GM18499 (cell line): ENCODE results near the gene LRRK1.

ENCODE experiments used
- ATAC-seq: cut with Tn5 transposase; IDR thresholded peaks from one replicate; pipeline ENCODE4 v1.9.1; 2021; ENCODE audit warnings: moderate number of reproducible peaks; ENCODE audit not compliant: insufficient read depth, unreplicated experiment

The LRRK1 gene

DNA sequence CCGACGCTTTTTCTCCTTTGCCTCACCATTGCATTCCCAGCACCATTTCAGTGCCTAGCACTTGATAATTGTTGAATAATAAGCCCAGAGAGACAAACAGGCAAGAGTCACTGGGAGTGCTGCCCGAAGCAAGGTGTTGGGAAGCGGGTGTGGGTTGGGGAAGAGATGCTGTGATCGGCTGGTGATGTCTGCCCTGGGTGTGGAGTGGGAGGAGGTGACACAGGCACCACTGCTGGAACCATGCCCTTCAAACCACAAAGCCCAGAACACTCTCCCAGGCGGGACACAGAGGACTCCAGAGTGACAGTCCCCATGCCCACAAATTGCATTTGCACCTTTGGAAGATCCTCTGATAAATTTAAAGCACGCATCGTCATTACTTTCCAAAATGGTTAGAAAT is 184.4 kb downstream of the LRRK1 start:
- no peak for ATAC-seq

GRCh38 chr15:101104141-101104540 is 185.0 kb downstream of the LRRK1 start:
- no peak for ATAC-seq

DNA sequence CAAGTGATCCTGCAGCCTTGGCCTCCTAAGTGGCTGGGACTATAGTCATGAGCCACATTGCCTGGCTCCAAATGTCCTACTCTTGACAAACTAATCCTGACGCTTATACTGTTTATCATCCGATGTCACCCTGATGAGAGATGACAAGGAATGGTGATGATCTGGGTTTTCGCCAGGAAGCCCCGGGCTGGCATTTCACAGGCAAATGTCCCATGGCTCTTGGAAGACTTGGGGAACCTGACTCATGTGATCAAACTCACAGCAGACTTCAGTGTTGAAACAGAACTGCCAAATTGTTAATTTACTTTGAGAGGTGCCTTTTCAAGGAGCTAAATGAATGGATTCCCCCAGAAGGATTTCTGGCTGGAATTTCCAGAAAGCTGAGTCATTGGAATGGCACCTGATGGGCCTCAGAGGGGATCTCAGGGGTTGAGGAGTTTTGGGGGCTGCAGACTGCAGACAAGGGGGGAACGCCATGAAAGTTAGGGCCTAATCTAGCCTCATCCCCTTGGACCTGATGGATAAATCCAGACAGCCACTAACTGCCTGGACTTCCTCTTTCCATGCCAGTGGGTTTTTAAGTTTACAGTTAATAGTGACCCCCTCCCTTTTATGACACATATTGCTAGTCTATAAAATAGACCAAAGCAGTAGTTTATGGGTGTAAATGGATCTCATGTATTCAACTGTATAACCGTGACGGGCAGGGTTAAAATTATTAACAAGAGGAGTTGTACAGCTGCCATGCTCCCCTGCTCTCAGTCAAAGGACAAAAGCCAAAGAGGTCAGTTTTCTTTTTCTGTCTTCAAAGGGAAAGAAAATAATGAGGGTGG is 186.1 kb downstream of the LRRK1 start:
- no peak for ATAC-seq

- ATAC-seq: no peak
Measured at GRCh38 chr15:101107101-101107500, 187.9 kb downstream of the LRRK1 start.

DNA sequence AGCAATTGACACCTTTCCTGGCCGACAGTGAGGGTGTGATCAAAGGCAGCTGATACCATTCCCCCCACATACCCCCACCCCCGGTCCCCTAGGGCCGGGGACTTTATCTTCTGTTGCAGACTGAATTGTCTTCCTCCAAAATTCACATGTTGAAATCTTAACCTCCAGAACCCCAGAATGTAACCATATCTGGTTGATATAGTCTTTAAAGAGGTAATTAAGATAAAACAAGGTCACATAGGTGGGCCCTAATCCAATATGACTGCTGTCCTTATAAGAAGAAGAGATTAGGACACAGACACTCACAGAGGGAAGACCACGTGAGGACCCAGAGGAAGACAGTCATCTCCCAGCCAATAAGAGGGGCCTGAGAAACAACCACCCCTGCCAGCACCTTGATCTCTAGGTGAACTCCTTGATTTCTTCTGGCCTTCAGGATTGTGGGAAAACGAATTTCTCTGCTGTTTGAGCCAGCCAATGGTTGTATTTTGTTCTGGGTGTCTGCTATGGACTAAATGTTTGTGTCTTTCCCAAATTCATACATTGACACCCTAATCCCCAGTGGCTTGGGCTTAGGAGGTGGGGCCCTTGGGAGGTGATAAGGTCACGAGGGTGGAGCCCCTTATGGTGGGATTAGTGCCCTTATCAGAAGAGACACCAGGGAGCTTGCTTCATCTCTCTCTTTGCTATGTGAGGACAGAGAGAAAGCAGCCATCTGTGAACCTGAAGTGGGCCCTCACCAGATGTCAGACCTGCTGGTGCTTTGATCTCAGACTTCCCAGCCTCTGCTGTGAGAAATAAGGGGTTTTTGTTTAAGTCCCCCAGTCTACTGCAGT is 188.7 kb downstream of the LRRK1 start:
- ATAC-seq: no peak

DNA sequence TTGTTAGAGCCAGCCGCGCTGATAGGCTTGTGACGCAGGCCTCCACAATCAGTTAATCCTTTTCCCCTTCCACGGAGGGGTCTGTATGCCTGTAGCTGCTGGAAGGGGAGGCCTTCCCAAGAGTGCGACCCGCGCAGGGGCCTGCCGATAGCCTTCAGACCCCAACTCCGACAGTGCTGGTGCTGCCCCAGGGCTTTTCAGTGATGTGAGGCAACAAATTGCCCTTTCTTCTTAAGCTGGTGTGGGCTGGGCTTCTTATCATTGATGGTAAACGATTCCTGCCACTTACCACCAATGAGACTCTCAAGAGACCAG is 189.3 kb downstream of the LRRK1 start:
- ATAC-seq: no peak

DNA sequence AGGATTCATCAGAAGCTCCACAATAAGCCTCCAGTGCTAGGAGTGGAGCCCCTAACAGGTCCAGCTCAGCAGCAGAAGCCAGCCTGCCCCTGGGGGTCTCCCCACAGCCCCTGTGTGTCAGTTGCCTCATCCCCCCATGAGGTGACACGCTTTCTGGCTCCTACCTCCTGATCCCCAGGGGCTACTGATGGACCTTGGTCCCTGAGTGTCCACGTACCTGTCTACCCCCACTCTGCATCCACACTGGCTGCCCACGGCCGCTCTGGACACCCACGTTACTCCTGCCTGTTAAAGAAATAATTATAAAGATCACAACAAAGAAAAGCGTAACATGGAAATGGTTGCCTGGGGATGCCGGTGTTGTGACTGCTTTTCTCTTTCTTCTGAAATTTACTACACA is 189.6 kb downstream of the LRRK1 start:
- ATAC-seq: no peak

DNA sequence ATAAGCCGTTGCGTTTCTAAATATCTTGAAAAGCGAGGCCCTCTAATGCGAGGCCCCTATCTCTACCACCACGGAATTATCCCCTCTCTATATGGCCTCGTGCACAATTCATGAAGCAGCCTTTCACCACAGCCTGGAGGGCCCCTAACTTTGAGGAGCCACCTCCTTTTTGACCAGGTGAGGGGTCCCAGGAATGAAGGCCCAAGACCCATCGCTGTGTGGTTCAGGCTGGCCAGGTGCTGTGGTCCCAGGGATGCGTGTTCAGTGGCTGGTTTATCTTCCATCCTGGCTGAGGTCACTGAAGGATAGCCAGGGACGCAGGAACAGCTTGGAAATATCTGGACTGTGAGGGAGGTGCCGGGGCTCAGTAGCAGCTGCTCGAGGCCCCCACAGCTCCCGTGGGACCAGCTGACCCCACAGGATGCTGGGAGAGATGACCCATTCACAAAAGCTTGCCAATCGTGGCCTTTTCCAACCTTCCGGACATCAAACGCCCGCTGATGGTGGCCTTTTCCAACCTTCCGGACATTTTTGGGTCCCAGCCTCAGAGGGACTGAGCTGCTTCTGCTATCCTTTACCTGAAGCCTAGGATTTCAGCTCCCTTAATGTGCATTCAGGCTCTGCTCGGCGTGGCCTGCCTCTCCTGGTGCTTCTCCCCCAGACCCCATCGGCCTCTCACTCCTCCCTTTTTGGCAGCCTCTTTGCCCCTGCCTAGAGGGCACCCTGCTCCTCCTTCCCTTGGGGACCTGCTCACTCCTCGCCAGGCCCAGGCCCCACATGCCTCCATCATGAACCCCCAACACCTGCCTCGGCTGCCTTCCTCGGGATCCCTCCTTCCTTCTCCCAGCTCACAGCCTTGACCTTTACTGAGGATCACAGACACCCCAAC is 191.8 kb downstream of the LRRK1 start:
- no peak for ATAC-seq

- ATAC-seq: no peak
Measured at GRCh38 chr15:101111570-101112262, 192.6 kb downstream of the LRRK1 start.

DNA sequence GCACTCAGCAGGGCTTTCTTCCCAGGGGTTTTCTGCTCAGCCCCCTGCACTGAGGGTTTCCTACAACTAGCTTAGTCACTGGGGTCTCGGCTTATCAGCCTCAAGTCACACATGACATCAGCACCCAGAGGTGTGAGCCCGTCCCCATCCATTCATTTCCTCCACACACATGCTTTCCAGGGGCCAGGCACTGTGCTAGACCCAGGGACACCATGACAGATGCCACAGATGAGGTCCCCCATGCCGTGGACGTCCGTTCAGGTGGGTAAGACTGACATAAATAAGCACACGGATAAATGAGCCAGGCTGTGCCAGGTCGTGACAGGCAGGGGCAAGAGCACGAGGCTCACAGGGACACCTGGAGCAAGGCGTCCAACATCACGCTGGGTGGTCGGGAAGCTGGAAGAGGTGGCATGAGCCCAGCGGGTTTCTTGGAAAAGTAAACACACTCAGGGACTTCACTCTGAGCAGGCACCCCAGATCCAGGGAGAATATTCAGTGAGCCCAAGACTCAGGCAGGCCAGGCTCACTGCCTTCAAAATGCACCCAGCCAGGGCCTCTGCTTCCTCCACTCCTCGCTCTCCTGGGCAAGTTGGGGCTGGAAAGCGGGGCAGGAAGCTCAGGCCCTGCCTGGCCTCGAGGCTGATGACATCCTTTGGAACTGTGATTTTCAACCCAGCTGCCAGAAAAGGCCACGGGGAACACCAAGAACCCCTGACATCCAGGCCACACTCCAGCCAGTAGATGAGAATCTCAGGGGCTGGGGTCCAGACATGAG is 193.4 kb downstream of the LRRK1 start:
- ATAC-seq: no peak

DNA sequence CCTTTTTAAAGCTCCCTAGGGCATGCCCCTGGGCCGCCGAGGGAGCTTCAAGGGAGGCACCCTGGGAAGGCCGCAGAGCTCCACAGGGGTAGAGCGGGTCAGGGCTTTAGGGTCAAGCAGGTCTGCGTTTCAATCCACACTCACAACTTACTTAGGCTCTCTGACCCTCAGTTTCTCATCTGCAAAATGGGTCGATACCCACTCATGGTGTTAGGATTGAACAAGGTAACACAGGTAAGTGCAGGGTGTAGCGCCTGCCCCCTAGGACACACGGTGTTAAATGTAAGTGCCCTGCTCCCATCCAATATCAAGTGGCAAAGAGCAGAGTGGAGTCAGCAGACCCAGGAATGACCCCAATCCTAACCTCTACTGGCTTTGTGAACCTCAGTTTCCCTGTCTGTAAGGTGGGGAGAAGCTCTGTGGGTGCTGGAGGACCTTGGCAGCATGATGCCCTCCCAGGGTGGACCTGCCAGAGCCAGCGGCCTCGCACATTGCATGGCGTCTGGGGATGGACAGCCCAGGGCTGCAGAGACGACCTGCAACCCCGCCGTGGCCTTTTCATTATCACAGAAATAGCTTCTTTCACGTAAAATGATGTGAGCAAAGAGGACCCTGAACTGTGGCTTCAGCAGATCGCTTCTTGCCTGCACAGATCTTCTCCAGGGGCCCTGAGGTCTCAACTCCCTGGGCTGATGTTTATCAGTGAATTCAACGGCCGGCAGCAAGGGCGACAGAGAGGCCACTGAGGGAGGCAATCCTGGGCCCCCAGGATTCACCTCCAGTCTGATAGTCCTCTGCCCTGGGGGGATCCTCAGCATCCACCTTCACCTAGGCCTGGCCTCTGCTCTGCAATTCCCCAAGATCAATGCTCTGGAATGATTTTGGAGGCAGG is 194.2 kb downstream of the LRRK1 start:
- no peak for ATAC-seq

GRCh38 chr15:101114166-101114565 is 195.0 kb downstream of the LRRK1 start:
- ATAC-seq: no peak

GRCh38 chr15:101114610-101115009 is 195.5 kb downstream of the LRRK1 start:
- no peak for ATAC-seq

DNA sequence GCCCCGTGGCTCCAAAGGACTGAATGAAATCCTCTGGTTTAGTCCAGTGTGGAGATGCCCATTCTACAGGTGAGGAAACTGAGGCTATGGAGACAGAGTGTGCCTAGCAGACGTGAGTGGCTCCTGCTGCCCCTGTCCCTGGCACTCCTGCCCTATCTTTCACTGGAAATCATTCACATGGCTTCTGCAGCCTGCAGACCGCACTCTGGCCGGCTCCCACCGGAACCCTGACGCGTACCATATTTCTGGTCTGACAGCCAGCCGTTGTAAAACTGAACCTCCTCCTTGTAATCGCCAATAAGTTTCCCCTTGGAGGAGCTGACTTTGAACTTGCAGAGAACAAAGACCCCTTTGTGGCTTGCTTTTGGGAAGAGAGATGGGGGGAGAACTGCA is 196.2 kb downstream of the LRRK1 start:
- no peak for ATAC-seq

DNA sequence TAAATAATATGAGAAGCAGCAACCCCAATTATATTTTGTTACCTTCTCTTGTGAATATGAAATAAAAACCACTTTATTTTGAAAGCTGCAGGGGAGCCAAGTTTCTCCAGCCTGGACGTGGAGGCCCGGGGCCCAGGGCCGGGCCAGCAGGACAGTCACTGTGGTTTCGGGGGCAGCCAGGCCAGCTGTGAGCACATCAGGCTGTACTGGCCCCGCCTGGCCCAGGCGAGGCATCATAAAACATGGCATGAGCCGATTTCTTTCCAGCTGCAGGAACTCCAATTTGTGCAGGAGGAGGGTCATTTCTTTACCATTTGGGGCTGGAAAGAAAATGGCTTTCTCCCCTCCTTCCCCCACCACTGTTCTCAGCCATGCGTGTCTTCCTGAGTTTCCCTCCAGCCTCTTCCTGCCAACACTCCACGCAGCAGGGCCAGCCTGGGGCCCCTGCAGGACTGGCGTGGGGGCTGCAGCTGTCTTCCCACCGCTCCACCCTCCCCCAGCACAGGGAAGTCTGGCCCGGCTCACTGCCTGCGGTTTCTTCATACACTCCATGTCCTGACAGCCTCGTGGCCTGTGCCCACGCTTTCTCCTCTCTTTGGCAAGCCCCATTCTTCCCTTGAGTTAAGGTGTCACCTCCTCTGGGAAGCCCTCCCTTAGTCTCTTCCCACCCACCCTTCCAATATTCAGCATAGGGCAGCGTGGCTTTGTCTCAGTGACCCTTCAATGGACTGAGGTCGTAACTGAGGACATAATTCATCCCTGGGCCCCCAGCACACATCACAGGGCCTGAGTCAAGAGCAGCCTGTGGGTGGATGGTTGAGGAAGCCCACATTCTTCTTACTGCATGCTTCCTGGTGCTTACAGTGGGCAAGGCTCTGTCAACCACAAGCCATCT is 196.9 kb downstream of the LRRK1 start:
- ATAC-seq: no peak

DNA sequence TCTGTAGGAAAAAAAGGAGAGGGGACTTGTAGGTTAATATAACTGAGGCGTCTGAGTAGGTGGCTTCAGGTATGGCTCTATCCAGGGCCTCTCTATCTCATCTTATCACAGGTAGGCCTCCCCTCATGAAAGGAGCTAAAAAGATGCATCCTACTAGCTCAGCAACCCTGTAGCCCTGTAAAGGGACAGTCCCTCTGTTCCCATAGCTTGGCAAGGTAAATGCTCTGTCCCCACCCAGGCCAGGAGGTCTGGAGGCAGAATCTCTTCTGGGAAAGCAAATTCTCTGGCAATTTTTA is 197.5 kb downstream of the LRRK1 start:
- no peak for ATAC-seq

GRCh38 chr15:101118116-101118515 is 199.0 kb downstream of the LRRK1 start:
- ATAC-seq: no peak

DNA sequence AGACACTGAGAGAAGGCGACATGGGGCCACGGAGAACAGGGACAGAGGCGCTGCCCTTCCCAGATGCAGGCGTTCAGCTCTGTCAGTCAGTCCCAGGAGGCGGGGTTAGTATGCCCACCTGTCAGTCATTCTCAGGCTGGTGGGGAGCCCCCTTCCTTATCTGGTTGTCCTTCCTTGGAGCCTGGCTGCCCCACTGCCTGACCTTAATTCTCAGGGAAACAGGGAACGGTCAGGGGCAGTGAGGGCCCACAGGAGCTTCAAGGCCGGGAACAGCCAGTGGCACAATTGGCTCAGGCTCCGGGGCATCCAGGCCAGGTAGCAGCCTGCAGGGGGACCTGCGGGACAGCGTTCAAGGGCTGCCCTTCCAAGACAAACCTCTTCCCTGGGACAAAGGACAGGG is 199.5 kb downstream of the LRRK1 start:
- ATAC-seq: no peak
